K562 (cell line): ENCODE data around the gene OPRD1. TPM values are rescaled to one million over a fixed set of nuclear protein-coding genes. Genes with fewer than 3 reads are reported as not detected.
A peak's percentile ranks its signal among the peaks of the same experiment; 100 is the strongest.

ENCODE experiments used
- ASH1L ChIP-seq: fragments of 450-650 bp; IDR thresholded peaks from 2 replicates; pipeline ENCODE4 v1.6.1; 2018; ENCODE audit warnings: borderline replicate concordance, mild to moderate bottlenecking, low read depth; ENCODE audit not compliant: partially characterized antibody
- CBX1 ChIP-seq: sonication (generic); IDR thresholded peaks from 2 replicates; pipeline ENCODE4 v1.6.1; 2016; ENCODE audit warnings: antibody characterized with exemption, low read depth, mild to moderate bottlenecking
- E2F3 ChIP-seq: fragments of 250-450 bp; sonication (Bioruptor Pico); IDR thresholded peaks from 2 replicates; pipeline ENCODE4 v1.4.0; 2020; ENCODE audit warnings: mild to moderate bottlenecking
- ETV1 ChIP-seq: fragments of 450-650 bp; conservative IDR thresholded peaks from 2 replicates; pipeline ENCODE4 v1.6.1; 2016; ENCODE audit warnings: missing genetic modification characterization, control low read depth, low read depth, missing compliant biosample characterization
- FOXK1 ChIP-seq: sonication (generic); formaldehyde crosslinking; IDR thresholded peaks from 2 replicates; pipeline ENCODE4 v1.8.0; 2022; ENCODE audit warnings: missing genetic modification reagents, mild to moderate bottlenecking, borderline replicate concordance
- HDAC2 ChIP-seq: fragments of 450-650 bp; IDR thresholded peaks from 2 replicates; pipeline ENCODE4 v1.6.1; 2016; ENCODE audit warnings: mild to moderate bottlenecking
- KLF13 ChIP-seq: fragments of 450-650 bp; IDR thresholded peaks from 2 replicates; pipeline ENCODE4 v1.6.1; 2016; ENCODE audit warnings: missing genetic modification characterization, low read depth, mild to moderate bottlenecking, missing compliant biosample characterization, moderate library complexity, borderline replicate concordance
- MIER1 ChIP-seq: fragments of 450-650 bp; IDR thresholded peaks from 2 replicates; pipeline ENCODE4 v1.6.1; 2016; ENCODE audit warnings: antibody characterized with exemption, mild to moderate bottlenecking, low read depth
- TBL1XR1 ChIP-seq, 2 experiments: IDR thresholded peaks; 2 replicates each; pipeline ENCODE4 v1.6.1; 2012; ENCODE audit warnings: improper control_type of control experiment in 2 of 2, low read length in 2 of 2, mild to moderate bottlenecking in 1 of 2
- polyA plus RNA-seq, 8 experiments: library from polyadenylated mRNA; depleted of rRNA in 4 of 8; stranded (reverse) in 5 of 8; unstranded in 3 of 8; fragments of >200 nt; fragmentation: Nextera tagmentation in 2 of 8; fragmentation: Illumina TruSeq in 1 of 8; extraction: Ambion mirVana in 2 of 8; extraction: Trizol in 1 of 8; gene quantifications; 2 replicates each; pipeline versions ENCODE4 v1.2.1 to v1.2.3, GENCODE V29; 2011 to 2014; ENCODE audit warnings: inconsistent platforms in 1 of 8, missing spikeins in 1 of 8
- total RNA-seq, 7 experiments: library from RNA; depleted of rRNA in 6 of 7; stranded (reverse); fragments of >200 nt in 6 of 7; fragmentation: Illumina TruSeq in 2 of 7; extraction: Trizol in 2 of 7; gene quantifications; 2 replicates each; pipeline versions ENCODE4 v1.2.1 to v1.2.3, GENCODE V29; 2011 to 2021; ENCODE audit warnings: low replicate concordance in 1 of 7
- TF ChIP-seq, protein P1 (sequence below): fragments of 450-650 bp; formaldehyde crosslinking; IDR thresholded peaks from 2 replicates; pipeline ENCODE4 v1.4.0; 2020; ENCODE audit warnings: mild to moderate bottlenecking, moderate library complexity

OPRD1 gene
- total and polyA plus RNA-seq, 9 of the 15 experiments (the other 6 are each of a cell fraction or from before 2014, with no cell fraction given) = under 0.01 to 0.03 (median under 0.01) TPM; not detected in 6

DNA sequence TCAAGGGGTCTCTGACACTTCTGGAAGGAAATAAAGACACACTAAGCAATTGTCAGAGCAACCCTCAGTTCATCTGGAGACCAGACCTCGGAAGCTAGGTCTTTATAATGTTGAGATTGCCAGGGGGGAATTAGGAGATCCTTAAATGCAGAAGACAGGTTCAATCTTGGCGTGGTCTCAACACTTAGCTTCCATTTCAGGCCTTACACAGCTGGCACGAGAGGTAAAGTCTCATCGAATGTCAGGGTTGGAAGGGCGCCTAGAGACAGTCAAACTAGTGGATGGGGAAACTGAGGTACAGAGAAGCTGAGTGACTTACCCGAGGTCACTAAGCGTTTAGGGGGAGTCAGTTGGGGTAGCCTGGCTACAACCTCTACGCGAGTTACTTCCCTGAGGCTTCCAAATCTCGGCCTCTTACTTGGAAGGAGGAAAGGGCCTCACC, 101.8 kb downstream of the OPRD1 start (continued):
- TF ChIP-seq, protein P1, sequence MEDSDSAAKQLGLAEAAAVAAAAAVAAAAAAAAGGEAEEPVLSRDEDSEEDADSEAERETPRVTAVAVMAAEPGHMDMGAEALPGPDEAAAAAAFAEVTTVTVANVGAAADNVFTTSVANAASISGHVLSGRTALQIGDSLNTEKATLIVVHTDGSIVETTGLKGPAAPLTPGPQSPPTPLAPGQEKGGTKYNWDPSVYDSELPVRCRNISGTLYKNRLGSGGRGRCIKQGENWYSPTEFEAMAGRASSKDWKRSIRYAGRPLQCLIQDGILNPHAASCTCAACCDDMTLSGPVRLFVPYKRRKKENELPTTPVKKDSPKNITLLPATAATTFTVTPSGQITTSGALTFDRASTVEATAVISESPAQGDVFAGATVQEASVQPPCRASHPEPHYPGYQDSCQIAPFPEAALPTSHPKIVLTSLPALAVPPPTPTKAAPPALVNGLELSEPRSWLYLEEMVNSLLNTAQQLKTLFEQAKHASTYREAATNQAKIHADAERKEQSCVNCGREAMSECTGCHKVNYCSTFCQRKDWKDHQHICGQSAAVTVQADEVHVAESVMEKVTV = no peak
- no peak for TF ChIP-seq FOXK1 (CRISPR knock-in tag)
- no peak for TF ChIP-seq TBL1XR1 (IDR thresholded peaks at IDR 0.05; ENCODE audit: low read length in 2 of 2)
- TF ChIP-seq MIER1 = 0 out of 2 replicates have a peak, but pooled peaks have one; percentile 45
- TF ChIP-seq ASH1L = no peak
- no peak for TF ChIP-seq CBX1
- TF ChIP-seq HDAC2 = peak; percentile 90
- 0 out of 2 replicates have a peak, but pooled peaks have one; percentile 14 for TF ChIP-seq ETV1 (tag)
- TF ChIP-seq KLF13 = no peak
- no peak for TF ChIP-seq E2F3
